ENCODE measurements around the gene GRM7.

Gene GRM7

GRCh38 chr3:7401418-7401817 lies 540.5 kb downstream of the GRM7 start:
- Histone ChIP-seq H3K4me3 (replicated peaks; ENCODE audit: insufficient read depth, low read length) (no peak overlapping the region), H3K27ac (replicated peaks) (no peak overlapping the region), H3K27me3 (ENCODE audit: insufficient read depth, poor library complexity, severe bottlenecking) (no peaks in the 10 kb centered on the region)
- TF ChIP-seq GABPA (IDR thresholded peaks at IDR 0.05; ENCODE audit: low read depth), result no peak
- TF ChIP-seq POLR2AphosphoS5 (IDR thresholded peaks at IDR 0.05; ENCODE audit: low read depth), result no peak
- TF ChIP-seq SPI1 (IDR thresholded peaks at IDR 0.05; ENCODE audit: borderline replicate concordance, low read depth), result no peak
- TF ChIP-seq CTCF (IDR thresholded peaks at IDR 0.05; ENCODE audit: insufficient read depth, low read length), result no peak
- no peak for TF ChIP-seq REST (IDR thresholded peaks at IDR 0.05; ENCODE audit: insufficient replicate concordance, low read depth)
- DNase-seq (ENCODE audit: low read depth in 1 of 2, low spot score in 1 of 2), result no peak

GRCh38 chr3:7407107-7407506 lies 546.2 kb downstream of the GRM7 start:
- TF ChIP-seq CTCF (IDR thresholded peaks at IDR 0.05; ENCODE audit: insufficient read depth, low read length) (no peak), REST (IDR thresholded peaks at IDR 0.05; ENCODE audit: insufficient replicate concordance, low read depth) (no peak), POLR2AphosphoS5 (IDR thresholded peaks at IDR 0.05; ENCODE audit: low read depth) (no peak), SPI1 (IDR thresholded peaks at IDR 0.05; ENCODE audit: borderline replicate concordance, low read depth) (no peak), GABPA (IDR thresholded peaks at IDR 0.05; ENCODE audit: low read depth) (no peak)
- Histone ChIP-seq H3K4me3 (replicated peaks; ENCODE audit: insufficient read depth, low read length) (no peak overlapping the region), H3K27ac (replicated peaks) (no peak overlapping the region), H3K27me3 (ENCODE audit: insufficient read depth, poor library complexity, severe bottlenecking) (no peaks in the 10 kb centered on the region)
- no peak for DNase-seq (ENCODE audit: low read depth in 1 of 2, low spot score in 1 of 2)

GRCh38 chr3:7410782-7411181 lies 549.9 kb downstream of the GRM7 start:
- DNase-seq (ENCODE audit: low read depth in 1 of 2, low spot score in 1 of 2), result no peak
- no peak for TF ChIP-seq CTCF (IDR thresholded peaks at IDR 0.05; ENCODE audit: insufficient read depth, low read length)
- no peak for TF ChIP-seq GABPA (IDR thresholded peaks at IDR 0.05; ENCODE audit: low read depth)
- no peak for TF ChIP-seq SPI1 (IDR thresholded peaks at IDR 0.05; ENCODE audit: borderline replicate concordance, low read depth)
- TF ChIP-seq REST (IDR thresholded peaks at IDR 0.05; ENCODE audit: insufficient replicate concordance, low read depth), result no peak
- TF ChIP-seq POLR2AphosphoS5 (IDR thresholded peaks at IDR 0.05; ENCODE audit: low read depth), result no peak
- Histone ChIP-seq H3K27me3 (ENCODE audit: insufficient read depth, poor library complexity, severe bottlenecking) (no peaks in the 10 kb centered on the region), H3K27ac (replicated peaks) (no peak overlapping the region), H3K4me3 (replicated peaks; ENCODE audit: insufficient read depth, low read length) (no peak overlapping the region)

All from HL-60 (cell line).